LNCAP (cell line): ENCODE results near the gene MAPK7.

ENCODE experiments used
- CTCF ChIP-seq: fragments of 450-650 bp; IDR thresholded peaks from 2 replicates; pipeline ENCODE4 v1.5.1; 2017; ENCODE audit warnings: mild to moderate bottlenecking

The MAPK7 gene

GRCh38 chr17:19407601-19408345 lies 29.5 kb downstream of the MAPK7 start:
- TF ChIP-seq CTCF: no peak

GRCh38 chr17:19408346-19408710 lies 30.0 kb downstream of the MAPK7 start:
- no peak for TF ChIP-seq CTCF

GRCh38 chr17:19409066-19409465 lies 30.8 kb downstream of the MAPK7 start:
- TF ChIP-seq CTCF: no peak

GRCh38 chr17:19409509-19409908 lies 31.2 kb downstream of the MAPK7 start:
- no peak for TF ChIP-seq CTCF

- no peak for TF ChIP-seq CTCF
Observed at GRCh38 chr17:19410091-19410490, 31.8 kb downstream of the MAPK7 start.

- TF ChIP-seq CTCF: no peak
Observed at GRCh38 chr17:19410875-19411620, 32.8 kb downstream of the MAPK7 start, which contains the start of gene RNF112. Gene RNF112 (plus strand): TSS chr17:19411232. CDS start chr17:19411409, 177 bp downstream.

GRCh38 chr17:19411631-19412030 lies 33.3 kb downstream of the MAPK7 start:
- TF ChIP-seq CTCF: no peak
